Measurements from ENCODE around the gene TMEM132D. TPM values are rescaled to one million over a fixed set of nuclear protein-coding genes. Genes with fewer than 3 reads are reported as not detected.

The TMEM132D gene
- total RNA-seq, 1 experiment from 2014 or later, result not detected

- H3K9me3 ChIP-seq (ENCODE audit: control insufficient read depth, insufficient read depth, low read depth, low read length), result no peaks in the 10 kb centered on the region
- intact Hi-C loops (cut with micrococcal nuclease; ENCODE audit: unreplicated experiment) (no loop called here), in situ Hi-C loops (cut with HindIII; ENCODE audit: low pct_unique_long_range_greater_than_20kb, low sequenced_read_pairs) (no loop called here)
- no peaks in the 10 kb centered on the region for H3K27me3 ChIP-seq (ENCODE audit: control insufficient read depth, insufficient read depth, low read length)
- ChIA-PET POLR2A (interaction anchor here (0.6 kb wide), 1 partner anchor 209 kb away, joined by 3 read pairs; no protein-coding TSS in a partner anchor), CTCF (no interaction called here)
- TF ChIP-seq, protein P1, sequence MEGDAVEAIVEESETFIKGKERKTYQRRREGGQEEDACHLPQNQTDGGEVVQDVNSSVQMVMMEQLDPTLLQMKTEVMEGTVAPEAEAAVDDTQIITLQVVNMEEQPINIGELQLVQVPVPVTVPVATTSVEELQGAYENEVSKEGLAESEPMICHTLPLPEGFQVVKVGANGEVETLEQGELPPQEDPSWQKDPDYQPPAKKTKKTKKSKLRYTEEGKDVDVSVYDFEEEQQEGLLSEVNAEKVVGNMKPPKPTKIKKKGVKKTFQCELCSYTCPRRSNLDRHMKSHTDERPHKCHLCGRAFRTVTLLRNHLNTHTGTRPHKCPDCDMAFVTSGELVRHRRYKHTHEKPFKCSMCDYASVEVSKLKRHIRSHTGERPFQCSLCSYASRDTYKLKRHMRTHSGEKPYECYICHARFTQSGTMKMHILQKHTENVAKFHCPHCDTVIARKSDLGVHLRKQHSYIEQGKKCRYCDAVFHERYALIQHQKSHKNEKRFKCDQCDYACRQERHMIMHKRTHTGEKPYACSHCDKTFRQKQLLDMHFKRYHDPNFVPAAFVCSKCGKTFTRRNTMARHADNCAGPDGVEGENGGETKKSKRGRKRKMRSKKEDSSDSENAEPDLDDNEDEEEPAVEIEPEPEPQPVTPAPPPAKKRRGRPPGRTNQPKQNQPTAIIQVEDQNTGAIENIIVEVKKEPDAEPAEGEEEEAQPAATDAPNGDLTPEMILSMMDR (IDR thresholded peaks at IDR 0.05), result no peak
- TF ChIP-seq, protein P2, sequence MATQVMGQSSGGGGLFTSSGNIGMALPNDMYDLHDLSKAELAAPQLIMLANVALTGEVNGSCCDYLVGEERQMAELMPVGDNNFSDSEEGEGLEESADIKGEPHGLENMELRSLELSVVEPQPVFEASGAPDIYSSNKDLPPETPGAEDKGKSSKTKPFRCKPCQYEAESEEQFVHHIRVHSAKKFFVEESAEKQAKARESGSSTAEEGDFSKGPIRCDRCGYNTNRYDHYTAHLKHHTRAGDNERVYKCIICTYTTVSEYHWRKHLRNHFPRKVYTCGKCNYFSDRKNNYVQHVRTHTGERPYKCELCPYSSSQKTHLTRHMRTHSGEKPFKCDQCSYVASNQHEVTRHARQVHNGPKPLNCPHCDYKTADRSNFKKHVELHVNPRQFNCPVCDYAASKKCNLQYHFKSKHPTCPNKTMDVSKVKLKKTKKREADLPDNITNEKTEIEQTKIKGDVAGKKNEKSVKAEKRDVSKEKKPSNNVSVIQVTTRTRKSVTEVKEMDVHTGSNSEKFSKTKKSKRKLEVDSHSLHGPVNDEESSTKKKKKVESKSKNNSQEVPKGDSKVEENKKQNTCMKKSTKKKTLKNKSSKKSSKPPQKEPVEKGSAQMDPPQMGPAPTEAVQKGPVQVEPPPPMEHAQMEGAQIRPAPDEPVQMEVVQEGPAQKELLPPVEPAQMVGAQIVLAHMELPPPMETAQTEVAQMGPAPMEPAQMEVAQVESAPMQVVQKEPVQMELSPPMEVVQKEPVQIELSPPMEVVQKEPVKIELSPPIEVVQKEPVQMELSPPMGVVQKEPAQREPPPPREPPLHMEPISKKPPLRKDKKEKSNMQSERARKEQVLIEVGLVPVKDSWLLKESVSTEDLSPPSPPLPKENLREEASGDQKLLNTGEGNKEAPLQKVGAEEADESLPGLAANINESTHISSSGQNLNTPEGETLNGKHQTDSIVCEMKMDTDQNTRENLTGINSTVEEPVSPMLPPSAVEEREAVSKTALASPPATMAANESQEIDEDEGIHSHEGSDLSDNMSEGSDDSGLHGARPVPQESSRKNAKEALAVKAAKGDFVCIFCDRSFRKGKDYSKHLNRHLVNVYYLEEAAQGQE (IDR thresholded peaks at IDR 0.05; ENCODE audit: insufficient read depth in 1 of 2, low read depth in 2 of 2, low read length in 1 of 2), result no peak
- no peak for TF ChIP-seq SIN3A (IDR thresholded peaks at IDR 0.05; ENCODE audit: borderline replicate concordance, insufficient read depth, low read depth, low read length)
- no peak for TF ChIP-seq TCF7L2 (IDR thresholded peaks at IDR 0.05; ENCODE audit: low read depth, low read length)
- TF ChIP-seq POLR2AphosphoS5 (IDR thresholded peaks at IDR 0.05; ENCODE audit: low read depth, low read length), result no peak
- H3K36me3 ChIP-seq (ENCODE audit: control insufficient read depth, insufficient read depth, low read length), result no peaks in the 10 kb centered on the region
- BruUV-seq (replicated peaks), result no TSS peak
- H3K27ac ChIP-seq (ENCODE audit: low read length), result no peak overlapping the region
- DNase-seq (ENCODE audit: low read depth, low spot score) (no peak), ATAC-seq (no peak)
- H3K4me3 ChIP-seq (ENCODE audit: low read depth in 2 of 2, low read length in 2 of 2), result no peak overlapping the region
- H3K4me1 ChIP-seq (ENCODE audit: control insufficient read depth, insufficient read depth, low read length), result no peaks in the 10 kb centered on the region
Measured at GRCh38 chr12:129483111-129483893, 420.5 kb downstream of the TMEM132D start.

DNA sequence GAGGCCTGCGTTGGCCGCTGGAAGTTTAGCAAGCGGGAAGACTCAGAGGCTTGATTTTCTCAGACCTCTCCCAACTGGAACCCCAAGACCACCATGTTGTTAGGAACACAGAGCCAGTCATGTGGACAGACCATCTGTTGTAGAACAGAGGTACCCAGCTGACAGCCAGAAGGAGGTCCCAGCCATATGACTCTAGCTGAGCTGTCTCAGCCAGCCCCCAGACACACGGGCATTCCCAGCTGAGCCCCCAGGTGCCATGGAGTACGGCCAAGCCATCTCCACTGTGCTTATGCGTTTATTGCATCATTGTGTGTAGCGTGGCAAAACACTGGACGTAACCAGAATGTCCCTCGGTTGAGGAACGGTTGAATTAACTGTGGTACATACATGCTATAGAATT lies 421.9 kb downstream of the TMEM132D start:
- no peaks in the 10 kb centered on the region for H3K4me1 ChIP-seq (ENCODE audit: control insufficient read depth, insufficient read depth, low read length)
- BruUV-seq (replicated peaks), result no TSS peak
- H3K27me3 ChIP-seq (ENCODE audit: control insufficient read depth, insufficient read depth, low read length), result no peaks in the 10 kb centered on the region
- POLR2A ChIA-PET, result no interaction called here
- ATAC-seq (no peak), DNase-seq (ENCODE audit: low read depth, low spot score) (no peak)
- CTCF ChIA-PET, result no interaction called here
- no peaks in the 10 kb centered on the region for H3K36me3 ChIP-seq (ENCODE audit: control insufficient read depth, insufficient read depth, low read length)
- in situ Hi-C loops (cut with HindIII; ENCODE audit: low pct_unique_long_range_greater_than_20kb, low sequenced_read_pairs), result no loop called here
- H3K4me3 ChIP-seq (ENCODE audit: low read depth in 2 of 2, low read length in 2 of 2), result no peak overlapping the region
- no peak for TF ChIP-seq POLR2AphosphoS5 (IDR thresholded peaks at IDR 0.05; ENCODE audit: low read depth, low read length)
- TF ChIP-seq, protein P1 (IDR thresholded peaks at IDR 0.05), result no peak
- TF ChIP-seq TCF7L2 (IDR thresholded peaks at IDR 0.05; ENCODE audit: low read depth, low read length), result no peak
- TF ChIP-seq, protein P2 (IDR thresholded peaks at IDR 0.05; ENCODE audit: insufficient read depth in 1 of 2, low read depth in 2 of 2, low read length in 1 of 2), result no peak
- no peaks in the 10 kb centered on the region for H3K9me3 ChIP-seq (ENCODE audit: control insufficient read depth, insufficient read depth, low read depth, low read length)
- H3K27ac ChIP-seq (ENCODE audit: low read length), result no peak overlapping the region
- intact Hi-C loops (cut with micrococcal nuclease; ENCODE audit: unreplicated experiment), result no loop called here
